Activated naive CD8-positive, alpha-beta T cell treated with anti-CD3 and anti-CD28 coated beads for 36 hours (primary cell): ENCODE results near the gene MAGEA6. TPM values are rescaled to one million over a fixed set of nuclear protein-coding genes. Genes with fewer than 3 reads are reported as not detected.
"Not testable (repeated sequence)": the region's sequence is repeated elsewhere in the genome, so short reads cannot be mapped to it uniquely, and the experiment has no call there.

Experiments used
- DNase-seq: peaks from one replicate; pipeline ENCODE4 v3.0.0; 2021
- H3K27ac Mint-ChIP-seq: one replicate; pipeline ENCODE4 v1.8.0; 2022; ENCODE audit warnings: mild to moderate bottlenecking, moderate library complexity, mixed read lengths
- H3K27me3 Mint-ChIP-seq: one replicate; pipeline ENCODE4 v1.8.0; 2022; ENCODE audit warnings: mild to moderate bottlenecking, mixed read lengths
- H3K36me3 Mint-ChIP-seq: one replicate; pipeline ENCODE4 v1.8.0; 2021; ENCODE audit warnings: mild to moderate bottlenecking, mixed read lengths
- H3K4me1 Mint-ChIP-seq: one replicate; pipeline ENCODE4 v1.8.0; 2021; ENCODE audit warnings: mixed read lengths
- H3K4me3 Mint-ChIP-seq: one replicate; pipeline ENCODE4 v1.8.0; 2022; ENCODE audit warnings: mild to moderate bottlenecking, moderate library complexity, mixed read lengths
- H3K9me3 Mint-ChIP-seq: one replicate; pipeline ENCODE4 v1.8.0; 2022; ENCODE audit warnings: mixed read lengths
- total RNA-seq, 2 experiments: library from RNA; stranded (reverse); gene quantifications; one replicate each; pipeline ENCODE4 v1.2.3, GENCODE V29; 2021

The MAGEA6 gene
- total RNA-seq, 2 experiments from 2014 or later = not detected

GRCh38 chrX:152753686-152754650, 15.5 kb downstream of the MAGEA6 start, which contains the start of gene MAGEA2:
MAGEA2 (minus strand) TSS chrX:152753842; CDS start chrX:152751363, 2,479 bp downstream.
- DNase-seq, H3K4me1 Mint-ChIP-seq, H3K9me3 Mint-ChIP-seq, H3K27me3 Mint-ChIP-seq, H3K4me3 Mint-ChIP-seq, H3K27ac Mint-ChIP-seq, H3K36me3 Mint-ChIP-seq: not testable (repeated sequence)

- Mint-ChIP-seq H3K27me3 (no peaks in the 10 kb centered on the region), H3K4me3 (no peak overlapping the region), H3K4me1 (no peaks in the 10 kb centered on the region), H3K9me3 (no peaks in the 10 kb centered on the region), H3K36me3 (no peaks in the 10 kb centered on the region), H3K27ac (no peak overlapping the region)
- no peak for DNase-seq
These were observed 30.9 kb downstream of the MAGEA6 start for GRCh38 chrX:152738560-152738959.

DNA sequence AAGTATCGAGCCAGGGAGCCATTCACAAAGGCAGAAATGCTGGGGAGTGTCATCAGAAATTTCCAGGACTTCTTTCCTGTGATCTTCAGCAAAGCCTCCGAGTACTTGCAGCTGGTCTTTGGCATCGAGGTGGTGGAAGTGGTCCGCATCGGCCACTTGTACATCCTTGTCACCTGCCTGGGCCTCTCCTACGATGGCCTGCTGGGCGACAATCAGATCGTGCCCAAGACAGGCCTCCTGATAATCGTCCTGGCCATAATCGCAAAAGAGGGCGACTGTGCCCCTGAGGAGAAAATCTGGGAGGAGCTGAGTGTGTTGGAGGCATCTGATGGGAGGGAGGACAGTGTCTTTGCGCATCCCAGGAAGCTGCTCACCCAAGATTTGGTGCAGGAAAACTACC, 33.0 kb downstream of the MAGEA6 start:
- not testable (repeated sequence) for H3K27me3 Mint-ChIP-seq, H3K4me1 Mint-ChIP-seq

DNA sequence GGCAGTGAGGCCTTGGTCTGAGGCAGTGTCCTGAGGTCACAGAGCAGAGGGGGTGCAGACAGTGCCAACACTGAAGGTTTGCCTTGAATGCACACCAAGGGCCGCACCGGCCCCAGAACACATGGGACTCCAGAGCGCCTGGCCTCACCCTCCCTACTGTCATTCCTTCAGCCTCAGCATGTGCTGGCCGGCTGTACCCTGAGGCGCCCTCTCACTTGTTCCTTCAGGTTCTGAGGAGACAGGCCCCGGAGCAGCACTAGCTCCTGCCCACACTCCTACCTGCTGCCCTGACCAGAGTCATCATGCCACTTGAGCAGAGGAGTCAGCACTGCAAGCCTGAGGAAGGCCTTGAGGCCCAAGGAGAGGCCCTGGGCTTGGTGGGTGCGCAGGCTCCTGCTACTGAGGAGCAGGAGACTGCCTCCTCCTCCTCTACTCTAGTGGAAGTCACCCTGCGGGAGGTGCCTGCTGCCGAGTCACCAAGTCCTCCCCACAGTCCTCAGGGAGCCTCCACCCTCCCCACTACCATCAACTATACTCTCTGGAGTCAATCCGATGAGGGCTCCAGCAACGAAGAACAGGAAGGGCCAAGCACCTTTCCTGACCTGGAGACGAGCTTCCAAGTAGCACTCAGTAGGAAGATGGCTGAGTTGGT, 33.5 kb downstream of the MAGEA6 start:
- no peak for DNase-seq
- no peak overlapping the region for H3K27ac Mint-ChIP-seq
- H3K9me3 Mint-ChIP-seq = no peaks in the 10 kb centered on the region
- no peak overlapping the region for H3K4me3 Mint-ChIP-seq
- H3K36me3 Mint-ChIP-seq = no peaks in the 10 kb centered on the region
- H3K4me1 Mint-ChIP-seq = no peaks in the 10 kb centered on the region
- no peaks in the 10 kb centered on the region for H3K27me3 Mint-ChIP-seq

More for the DNA sequence above, 33.0 kb downstream of the MAGEA6 start:
- H3K27ac Mint-ChIP-seq, DNase-seq, H3K4me3 Mint-ChIP-seq, H3K36me3 Mint-ChIP-seq, H3K9me3 Mint-ChIP-seq: not testable (repeated sequence)

- no peaks in the 10 kb centered on the region for H3K4me1 Mint-ChIP-seq
- no peaks in the 10 kb centered on the region for H3K27me3 Mint-ChIP-seq
- no peak for DNase-seq
- no peaks in the 10 kb centered on the region for H3K36me3 Mint-ChIP-seq
- no peaks in the 10 kb centered on the region for H3K9me3 Mint-ChIP-seq
- H3K27ac Mint-ChIP-seq = no peak overlapping the region
- H3K4me3 Mint-ChIP-seq = no peak overlapping the region
These were observed 34.4 kb downstream of the MAGEA6 start for GRCh38 chrX:152735101-152735500.

DNA sequence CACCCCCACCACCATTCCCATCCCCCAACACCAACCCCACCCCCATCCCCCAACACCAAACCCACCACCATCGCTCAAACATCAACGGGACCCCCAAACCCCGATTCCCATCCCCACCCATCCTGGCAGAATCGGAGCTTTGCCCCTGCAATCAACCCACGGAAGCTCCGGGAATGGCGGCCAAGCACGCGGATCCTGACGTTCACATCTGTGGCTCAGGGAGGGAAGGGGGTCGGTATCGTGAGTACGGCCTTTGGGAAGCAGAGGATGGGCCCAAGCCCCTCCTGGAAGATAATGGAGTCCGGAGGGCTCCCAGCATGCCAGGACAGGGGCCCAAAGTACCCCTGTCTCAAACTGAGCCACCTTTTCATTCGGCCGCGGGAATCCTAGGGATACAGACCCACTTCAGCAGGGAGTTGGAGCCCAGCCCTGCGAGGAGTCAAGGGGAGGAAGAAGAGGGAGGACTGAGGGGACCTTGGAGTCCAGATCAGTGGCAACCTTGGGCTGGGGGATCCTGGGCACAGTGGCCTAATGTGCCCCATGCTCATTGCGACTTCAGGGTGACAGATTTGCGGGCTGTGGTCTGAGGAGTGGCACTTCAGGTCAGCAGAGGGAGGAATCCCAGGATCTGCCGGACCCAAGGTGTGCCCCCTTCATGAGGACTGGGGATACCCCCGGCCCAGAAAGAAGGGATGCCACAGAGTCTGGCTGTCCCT, 35.2 kb downstream of the MAGEA6 start:
- not testable (repeated sequence) for DNase-seq, H3K36me3 Mint-ChIP-seq, H3K9me3 Mint-ChIP-seq, H3K4me1 Mint-ChIP-seq, H3K4me3 Mint-ChIP-seq, H3K27ac Mint-ChIP-seq, H3K27me3 Mint-ChIP-seq

GRCh38 chrX:152733261-152733975, 36.1 kb downstream of the MAGEA6 start, which contains the start of the genes CSAG1 and MAGEA12:
CSAG1 (minus strand) TSS chrX:152733721; CDS start chrX:152732460, 1,261 bp downstream.
MAGEA12 (plus strand) TSS chrX:152733757; CDS start chrX:152736162, 2,405 bp downstream.
- Mint-ChIP-seq H3K4me3 (no peak within 1 kb of the TSS), H3K9me3 (no peaks in the 10 kb centered on the region), H3K27me3 (no peaks in the 10 kb centered on the region), H3K27ac (no peak within 1 kb of the TSS), H3K4me1 (no peaks in the 10 kb centered on the region), H3K36me3 (no peaks in the 10 kb centered on the region)
- no peak for DNase-seq

GRCh38 chrX:152725409-152725808, 44.1 kb downstream of the MAGEA6 start:
- Mint-ChIP-seq H3K9me3 (no peaks in the 10 kb centered on the region), H3K27me3 (peaks cover 4% of the 10 kb centered on the region)

More at GRCh38 chrX:152725409-152725808, 44.1 kb downstream of the MAGEA6 start:
- Mint-ChIP-seq H3K36me3 (no peaks in the 10 kb centered on the region), H3K4me3 (no peak overlapping the region), H3K27ac (no peak overlapping the region), H3K4me1 (no peaks in the 10 kb centered on the region)
- no peak for DNase-seq

Other genes with a start within 250 kb of the MAGEA6 start
- not detected for gene GABRQ, start 131.8 kb downstream of the MAGEA6 start, total RNA-seq
- gene MAGEA3, start 70.9 kb downstream of the MAGEA6 start, total RNA-seq = not detected
- gene CSAG2, start 60.4 kb downstream of the MAGEA6 start, total RNA-seq = not detected
- not detected for gene MAGEA2B, start 55.1 kb downstream of the MAGEA6 start, total RNA-seq
- not detected for gene CSAG1, start 36.0 kb downstream of the MAGEA6 start, total RNA-seq
- not detected for gene MAGEA12, start 35.9 kb downstream of the MAGEA6 start, total RNA-seq
- gene MAGEA2, start 15.8 kb downstream of the MAGEA6 start, total RNA-seq = not detected
- not detected for gene CSAG3, start 10.5 kb downstream of the MAGEA6 start, total RNA-seq
- gene CETN2, start 61.1 kb upstream of the MAGEA6 start, total RNA-seq = 10 to 100 TPM; 10.2 to 11.0 TPM
- 10 to 100 TPM; 21.3 to 21.6 TPM for gene NSDHL, start 61.4 kb upstream of the MAGEA6 start, total RNA-seq
- 1 to 10 TPM; 1.3 to 1.5 TPM for gene ZNF185, start 128.4 kb upstream of the MAGEA6 start, total RNA-seq
- not detected for gene PNMA5, start 224.4 kb upstream of the MAGEA6 start, total RNA-seq